Esophagus squamous epithelium (tissue), 4 donors: Measurements from ENCODE around the gene PRKCZ.

ENCODE experiments used
- CTCF ChIP-seq, 6 experiments: fragments of 450-650 bp in 4 of 6; fragments of 200-600 bp in 2 of 6; sonication (generic) in 2 of 6; IDR thresholded peaks; one replicate each; pipeline ENCODE4 v1.5.1; 2016 to 2019; ENCODE audit warnings: antibody characterized with exemption in 6 of 6, mild to moderate bottlenecking in 4 of 6, moderate library complexity in 4 of 6
- POLR2A ChIP-seq, 4 donors: fragments of 450-650 bp; IDR thresholded peaks; one replicate each; pipeline ENCODE4 v1.6.1; 2017; ENCODE audit warnings: antibody characterized with exemption in 4 of 4, mild to moderate bottlenecking in 4 of 4, moderate library complexity in 3 of 4

GRCh38 chr1:2021550-2021949 is 28.7 kb upstream of the PRKCZ start:
- no peak for TF ChIP-seq CTCF (IDR thresholded peaks at IDR 0.05)
- TF ChIP-seq POLR2A (IDR thresholded peaks at IDR 0.05) = no peak
